GM12864 (cell line): ENCODE data around the gene PODXL.

Experiments used
- DNase-seq: peaks from one replicate; pipeline ENCODE4 v3.0.0-alpha.2; 2011; ENCODE audit warnings: low read depth
- H3K4me3 ChIP-seq: 2 replicates; pipeline ENCODE4 v1.5.1; 2011; ENCODE audit warnings: mild to moderate bottlenecking, low read depth, low read length, control low read depth
- CTCF ChIP-seq: IDR thresholded peaks from 2 replicates; pipeline ENCODE4 v1.5.1; 2011; ENCODE audit warnings: low read depth, mild to moderate bottlenecking, moderate library complexity, low read length, control low read depth, inconsistent platforms; ENCODE audit errors: missing control alignments

PODXL gene

DNA sequence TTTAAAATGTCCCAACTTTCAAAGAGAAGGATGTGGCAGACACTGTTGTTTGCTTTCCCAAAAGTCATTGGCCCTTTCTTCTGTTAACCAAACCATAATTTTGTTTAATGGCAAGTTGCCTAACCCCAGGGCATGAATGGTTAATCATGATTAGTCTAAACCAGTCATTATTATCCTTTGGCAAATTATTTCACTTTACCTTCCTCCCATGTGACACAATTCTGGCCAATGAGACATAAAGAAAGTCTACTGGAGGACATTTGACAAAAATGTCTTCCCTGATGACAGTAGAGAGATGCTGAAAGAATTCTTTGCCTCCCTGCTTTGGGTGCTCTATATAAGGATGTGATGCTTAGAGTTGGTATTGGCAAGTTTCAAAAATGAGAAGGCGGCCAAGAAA, 101.9 kb downstream of the PODXL start:
- no peak for DNase-seq
- TF ChIP-seq CTCF: no peak
- no peak overlapping the region for H3K4me3 ChIP-seq
